CD8-positive, alpha-beta memory T cell (primary cell): ENCODE data around the gene CLIP4. TPM values are rescaled to one million over a fixed set of nuclear protein-coding genes. Genes with fewer than 3 reads are reported as not detected.

Experiments
- CTCF ChIA-PET: fragments of 350-600 bp; sonication (Branson Sonifier 250); formaldehyde crosslinking; loops from one replicate; lab custom pipeline; 2021; ENCODE audit warnings: antibody characterized with exemption; lab: Charles Lee
- POLR2A ChIA-PET: fragments of 350-600 bp; sonication (Branson Sonifier 250); formaldehyde crosslinking; loops from one replicate; lab custom pipeline; 2021; ENCODE audit warnings: antibody characterized with exemption; lab: Charles Lee
- DNase-seq, 5 donors: peaks; one replicate each; pipeline versions ENCODE4 v3.0.0 to v3.0.0-alpha.2; 2020 to 2022; ENCODE audit warnings: mixed read lengths in 1 of 5
- H3K27ac ChIP-seq: one replicate; pipeline ENCODE4 v1.7.0; 2013; ENCODE audit warnings: low read depth, mild to moderate bottlenecking, low read length, moderate library complexity
- H3K27me3 ChIP-seq: 2 replicates; pipeline ENCODE4 v1.7.0; 2013; ENCODE audit warnings: low read length, mild to moderate bottlenecking; ENCODE audit not compliant: insufficient read depth, poor library complexity, severe bottlenecking
- H3K36me3 ChIP-seq: 2 replicates; pipeline ENCODE4 v1.7.0; 2013; ENCODE audit warnings: mild to moderate bottlenecking, low read length, moderate library complexity; ENCODE audit not compliant: insufficient read depth
- H3K4me1 ChIP-seq: 2 replicates; pipeline ENCODE4 v1.7.0; 2013; ENCODE audit warnings: mild to moderate bottlenecking, low read length, moderate library complexity; ENCODE audit not compliant: insufficient read depth
- H3K4me3 ChIP-seq: 2 replicates; pipeline ENCODE4 v1.7.0; 2013; ENCODE audit warnings: mild to moderate bottlenecking, low read length
- H3K9me3 ChIP-seq: 2 replicates; pipeline ENCODE4 v1.7.0; 2013; ENCODE audit warnings: mild to moderate bottlenecking, low read length
- H3K27ac Mint-ChIP-seq, 8 donors: one replicate each; pipeline ENCODE4 v1.8.0; 2020 to 2021; ENCODE audit warnings: mixed read lengths in 8 of 8, mild to moderate bottlenecking in 6 of 8, inconsistent platforms in 3 of 8, moderate library complexity in 3 of 8
- H3K27me3 Mint-ChIP-seq, 2 donors: one replicate each; pipeline ENCODE4 v1.8.0; 2020 to 2021; ENCODE audit warnings: mixed read lengths in 2 of 2, mild to moderate bottlenecking in 1 of 2, moderate library complexity in 1 of 2
- H3K36me3 Mint-ChIP-seq, 3 donors: one replicate each; pipeline ENCODE4 v1.8.0; 2020 to 2021; ENCODE audit warnings: mixed read lengths in 3 of 3, inconsistent platforms in 1 of 3, mild to moderate bottlenecking in 1 of 3
- H3K4me1 Mint-ChIP-seq, 3 donors: one replicate each; pipeline ENCODE4 v1.8.0; 2020 to 2021; ENCODE audit warnings: mixed read lengths in 3 of 3, inconsistent platforms in 1 of 3, mild to moderate bottlenecking in 1 of 3
- H3K4me3 Mint-ChIP-seq, 7 donors: one replicate each; pipeline ENCODE4 v1.8.0; 2020 to 2021; ENCODE audit warnings: mixed read lengths in 7 of 7, mild to moderate bottlenecking in 6 of 7, moderate library complexity in 4 of 7, inconsistent platforms in 2 of 7
- H3K9me3 Mint-ChIP-seq, 5 donors: one replicate each; pipeline ENCODE4 v1.8.0; 2020 to 2022; ENCODE audit warnings: mixed read lengths in 5 of 5, mild to moderate bottlenecking in 3 of 5, moderate library complexity in 2 of 5, inconsistent platforms in 1 of 5
- polyA plus RNA-seq: library from polyadenylated mRNA; unstranded; fragments of 300-500 nt; fragmentation: Illumina TruSeq; gene quantifications from one replicate; pipeline ENCODE4 v1.2.3, GENCODE V29; 2021
- total RNA-seq, 2 experiments: library from RNA; stranded (reverse); gene quantifications; one replicate each; pipeline ENCODE4 v1.2.3, GENCODE V29; 2021

The CLIP4 gene
- total and polyA plus RNA-seq, 3 experiments from 2014 or later = 20.5 to 35.8 (median 22.3) TPM

DNA sequence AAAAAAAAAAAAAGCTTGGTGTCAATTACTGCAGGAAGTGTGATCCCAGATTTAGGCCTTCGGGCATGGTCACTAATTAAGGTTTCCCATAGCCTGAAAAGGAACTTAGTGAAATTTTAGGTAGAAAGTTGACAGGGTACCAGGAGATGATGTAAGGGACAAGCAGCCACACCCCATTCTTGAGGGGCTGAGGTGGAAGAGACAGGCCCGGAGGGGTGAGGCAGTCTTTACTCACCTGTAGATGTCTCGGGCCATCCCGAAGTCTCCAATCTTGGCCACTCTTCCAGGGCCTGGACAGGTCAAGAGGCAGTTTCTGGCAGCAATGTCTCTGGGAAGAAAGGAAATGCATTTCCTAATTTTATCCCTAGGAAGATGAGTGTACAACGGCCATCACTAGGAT is 94.3 kb downstream of the CLIP4 start:
- Histone ChIP-seq H3K9me3 (no peaks in the 10 kb centered on the region), H3K4me3 (no peak overlapping the region), H3K36me3 (no peaks in the 10 kb centered on the region), H3K27me3 (no peaks in the 10 kb centered on the region), H3K27ac (no peak overlapping the region), H3K4me1 (no peaks in the 10 kb centered on the region)
- ChIA-PET CTCF (interaction anchor here (1.1 kb wide), 1 partner anchor 251 kb away, joined by 3 read pairs; no protein-coding TSS in a partner anchor), POLR2A (no interaction called here)
- DNase-seq = no peak
- Mint-ChIP-seq H3K4me3 (no peak overlapping the region), H3K36me3 (peaks cover 0 to 40% (median 25%) of the 10 kb centered on the region in 3 donors), H3K27me3 (no peaks in the 10 kb centered on the region), H3K4me1 (no peaks in the 10 kb centered on the region), H3K27ac (peak overlapping the region in 1 of 8 donors; percentile 17), H3K9me3 (no peaks in the 10 kb centered on the region)

DNA sequence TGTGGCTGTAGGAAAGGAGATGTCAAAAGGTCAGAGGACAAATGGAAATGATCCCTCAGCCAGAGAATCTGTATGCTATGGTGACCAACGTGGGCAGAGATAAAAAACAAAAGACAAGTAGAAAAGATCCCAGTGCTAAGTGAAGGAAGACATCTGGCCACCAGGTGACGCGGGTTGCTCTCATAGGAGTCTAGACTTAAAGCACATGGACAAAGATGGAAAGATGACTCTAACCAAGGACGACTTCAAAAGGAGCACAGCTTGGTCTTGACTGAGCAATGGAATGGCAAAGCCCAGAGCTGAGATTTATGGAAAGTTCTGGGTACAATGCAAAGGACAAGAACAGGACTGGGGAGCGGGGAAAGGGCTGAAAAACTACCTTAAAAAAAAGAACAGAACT is 96.8 kb downstream of the CLIP4 start:
- H3K4me3 Mint-ChIP-seq = no peak overlapping the region
- Histone ChIP-seq H3K27ac (no peak overlapping the region), H3K27me3 (no peaks in the 10 kb centered on the region), H3K4me3 (no peak overlapping the region), H3K36me3 (no peaks in the 10 kb centered on the region), H3K9me3 (no peaks in the 10 kb centered on the region), H3K4me1 (no peaks in the 10 kb centered on the region)
- POLR2A ChIA-PET = no interaction called here
- H3K27me3 Mint-ChIP-seq = no peaks in the 10 kb centered on the region
- peaks cover 0 to 28% (median 17%) of the 10 kb centered on the region in 3 donors for H3K36me3 Mint-ChIP-seq
- H3K27ac Mint-ChIP-seq = peak overlapping the region in 1 of 8 donors; percentile 77
- H3K9me3 Mint-ChIP-seq = no peaks in the 10 kb centered on the region
- CTCF ChIA-PET = no interaction called here
- DNase-seq = no peak
- no peaks in the 10 kb centered on the region for H3K4me1 Mint-ChIP-seq

DNA sequence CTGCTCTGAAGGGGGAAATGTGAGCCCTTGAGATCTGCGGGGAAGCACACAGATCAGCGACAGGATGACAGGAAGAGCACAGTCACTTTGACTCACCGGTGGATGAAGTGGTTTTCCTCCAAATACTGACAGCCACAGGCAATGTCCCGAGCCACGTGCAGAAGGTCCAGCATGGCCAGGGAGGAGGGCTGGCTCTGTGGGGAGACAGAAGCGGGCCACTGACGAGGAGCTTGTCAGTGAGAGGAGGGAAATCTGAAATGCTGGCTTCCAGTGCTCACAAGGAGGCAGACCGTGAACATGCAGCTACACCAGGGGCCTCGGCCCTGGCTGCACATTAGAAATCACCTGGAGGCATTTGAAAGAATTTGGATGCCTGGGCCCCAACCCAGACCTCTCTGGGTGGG is 98.7 kb downstream of the CLIP4 start:
- peaks cover 0 to 17% (median 8%) of the 10 kb centered on the region in 3 donors for H3K36me3 Mint-ChIP-seq
- H3K27me3 Mint-ChIP-seq = no peaks in the 10 kb centered on the region
- CTCF ChIA-PET = no interaction called here
- Histone ChIP-seq H3K27ac (no peak overlapping the region), H3K4me1 (no peaks in the 10 kb centered on the region), H3K36me3 (no peaks in the 10 kb centered on the region), H3K4me3 (no peak overlapping the region), H3K9me3 (no peaks in the 10 kb centered on the region), H3K27me3 (no peaks in the 10 kb centered on the region)
- H3K9me3 Mint-ChIP-seq = no peaks in the 10 kb centered on the region
- POLR2A ChIA-PET = no interaction called here
- no peak for DNase-seq
- no peak overlapping the region for H3K4me3 Mint-ChIP-seq
- H3K4me1 Mint-ChIP-seq = no peaks in the 10 kb centered on the region
- peak overlapping the region in 1 of 8 donors; percentile 44 for H3K27ac Mint-ChIP-seq

DNA sequence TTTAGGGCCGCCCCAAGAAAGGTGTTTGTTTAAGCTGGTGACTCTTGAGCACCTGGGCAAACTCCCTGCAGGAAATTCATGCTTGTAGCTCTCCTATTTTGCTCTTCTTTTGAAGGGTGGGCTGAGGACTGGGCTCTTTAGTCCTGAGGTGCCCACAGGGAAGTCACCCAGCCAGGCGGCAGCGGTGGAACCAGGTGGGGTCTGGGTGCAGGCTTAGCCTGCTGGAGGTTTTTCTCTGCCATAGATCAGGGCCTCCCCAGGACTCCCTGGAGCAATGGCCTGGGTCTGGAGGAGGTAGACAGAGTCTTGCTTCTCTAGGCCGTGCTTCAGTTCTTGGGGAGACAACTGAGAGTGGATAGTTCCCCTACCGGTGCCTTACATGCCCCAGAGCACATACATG is 99.9 kb downstream of the CLIP4 start:
- Mint-ChIP-seq H3K4me1 (no peaks in the 10 kb centered on the region), H3K36me3 (peaks cover 0 to 12% (median 7%) of the 10 kb centered on the region in 3 donors), H3K27me3 (no peaks in the 10 kb centered on the region), H3K27ac (peak overlapping the region in 1 of 8 donors; percentile 30), H3K9me3 (no peaks in the 10 kb centered on the region), H3K4me3 (no peak overlapping the region)
- Histone ChIP-seq H3K27me3 (no peaks in the 10 kb centered on the region), H3K4me1 (no peaks in the 10 kb centered on the region), H3K27ac (no peak overlapping the region), H3K9me3 (no peaks in the 10 kb centered on the region), H3K36me3 (no peaks in the 10 kb centered on the region), H3K4me3 (no peak overlapping the region)
- no peak for DNase-seq
- ChIA-PET CTCF (no interaction called here), POLR2A (no interaction called here)

DNA sequence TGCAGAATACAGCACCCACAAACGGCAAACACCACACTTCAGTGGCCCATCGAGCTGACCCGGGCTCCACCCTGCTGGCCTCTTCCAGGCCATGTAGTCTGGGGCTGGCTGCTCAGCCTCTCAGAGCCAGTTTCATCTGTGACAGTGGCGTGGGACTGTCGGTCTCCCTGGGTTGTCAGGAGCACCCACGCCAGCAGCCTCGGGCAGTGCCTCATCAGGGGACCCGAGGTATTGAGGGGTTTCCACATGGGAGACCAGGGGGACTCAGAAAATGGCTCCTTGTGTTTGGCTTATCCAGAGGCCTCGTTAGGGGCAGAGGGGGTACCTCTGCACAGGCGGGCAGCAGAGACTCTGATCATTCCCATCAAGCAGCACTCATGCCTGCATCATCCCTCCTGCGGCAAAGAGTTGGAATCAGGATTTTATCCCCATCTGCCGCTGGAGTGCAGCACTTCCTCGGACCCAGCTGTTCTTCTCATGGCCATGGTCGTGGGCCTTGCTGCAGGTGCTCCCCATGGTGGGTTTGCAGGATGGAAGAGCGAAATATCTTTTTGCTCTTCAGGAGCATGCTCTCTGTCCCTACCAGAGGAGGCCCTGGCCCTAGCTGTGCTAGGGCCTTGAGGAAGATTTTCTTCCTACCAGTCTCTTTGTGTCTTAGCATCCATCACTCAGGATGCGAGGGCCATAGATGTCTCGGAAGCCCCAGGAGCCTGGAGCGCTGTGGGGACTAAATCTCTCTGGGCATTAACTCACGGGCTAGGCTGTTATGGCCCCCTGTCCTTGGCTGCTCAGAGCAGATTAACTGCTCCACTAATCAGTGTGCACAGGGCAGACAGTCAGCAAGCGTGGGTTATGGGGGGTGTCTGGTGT is 100.8 kb downstream of the CLIP4 start:
- Histone ChIP-seq H3K27me3 (no peaks in the 10 kb centered on the region), H3K9me3 (no peaks in the 10 kb centered on the region), H3K36me3 (no peaks in the 10 kb centered on the region), H3K4me3 (no peak overlapping the region), H3K4me1 (no peaks in the 10 kb centered on the region), H3K27ac (no peak overlapping the region)
- H3K4me3 Mint-ChIP-seq = no peak overlapping the region
- no peak for DNase-seq
- CTCF ChIA-PET = no interaction called here
- H3K36me3 Mint-ChIP-seq = peaks cover 0 to 8% (median 7%) of the 10 kb centered on the region in 3 donors
- no peaks in the 10 kb centered on the region for H3K27me3 Mint-ChIP-seq
- H3K4me1 Mint-ChIP-seq = no peaks in the 10 kb centered on the region
- no peak overlapping the region for H3K27ac Mint-ChIP-seq
- no peaks in the 10 kb centered on the region for H3K9me3 Mint-ChIP-seq
- POLR2A ChIA-PET = no interaction called here

DNA sequence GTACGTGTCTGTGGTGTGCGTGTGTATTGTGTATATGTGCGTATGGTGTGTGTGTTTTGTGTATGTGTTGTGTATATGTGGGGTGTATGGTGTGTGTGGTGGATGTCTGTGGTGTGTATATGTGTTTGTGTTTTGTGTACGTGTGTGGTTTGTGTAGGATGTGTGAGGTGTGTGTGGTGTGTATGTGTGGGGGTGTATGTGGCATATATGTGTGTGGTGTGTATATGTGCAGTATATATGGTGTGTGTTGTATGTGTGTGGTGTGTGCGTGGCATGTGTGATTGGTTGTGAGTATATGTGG is 101.3 kb downstream of the CLIP4 start:
- no peak overlapping the region for H3K27ac ChIP-seq
- Mint-ChIP-seq H3K36me3 (peaks cover 0 to 5% (median 3%) of the 10 kb centered on the region in 3 donors), H3K27ac (no peak overlapping the region), H3K4me1 (no peaks in the 10 kb centered on the region), H3K9me3 (no peaks in the 10 kb centered on the region), H3K4me3 (no peak overlapping the region), H3K27me3 (peaks cover 0 to under 1% of the 10 kb centered on the region in 2 donors)
- POLR2A ChIA-PET = no interaction called here
- no peaks in the 10 kb centered on the region for H3K27me3 ChIP-seq
- CTCF ChIA-PET = no interaction called here
- H3K36me3 ChIP-seq = no peaks in the 10 kb centered on the region
- no peak for DNase-seq
- no peaks in the 10 kb centered on the region for H3K9me3 ChIP-seq
- no peaks in the 10 kb centered on the region for H3K4me1 ChIP-seq
- no peak overlapping the region for H3K4me3 ChIP-seq

DNA sequence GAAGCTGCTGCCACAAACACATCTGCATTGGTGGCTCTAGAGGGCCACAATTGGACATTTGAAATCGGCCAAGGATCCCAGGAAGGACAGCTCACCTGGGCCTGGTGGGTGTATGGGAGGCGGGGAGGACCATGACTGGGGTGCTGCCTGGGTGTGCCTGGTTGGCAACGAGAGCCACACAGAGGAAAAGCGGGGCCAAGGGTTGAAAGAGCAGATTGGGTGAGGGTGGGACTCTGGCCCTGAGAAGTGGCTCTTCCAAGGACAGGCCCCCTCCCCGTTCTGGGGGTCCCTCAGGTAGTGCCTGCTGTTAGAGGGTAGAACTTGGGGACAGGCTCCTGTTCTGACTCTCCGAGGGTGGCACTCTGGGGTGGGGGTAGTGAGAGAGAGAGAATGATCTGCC is 102.9 kb downstream of the CLIP4 start:
- Histone ChIP-seq H3K9me3 (no peaks in the 10 kb centered on the region), H3K27me3 (no peaks in the 10 kb centered on the region), H3K4me3 (no peak overlapping the region), H3K27ac (no peak overlapping the region), H3K4me1 (no peaks in the 10 kb centered on the region), H3K36me3 (no peaks in the 10 kb centered on the region)
- Mint-ChIP-seq H3K27ac (peak overlapping the region in 2 of 8 donors; percentile 24 to 43), H3K36me3 (no peaks in the 10 kb centered on the region), H3K27me3 (peaks cover 0 to 4% of the 10 kb centered on the region in 2 donors), H3K9me3 (no peaks in the 10 kb centered on the region), H3K4me3 (peak overlapping the region in 1 of 7 donors; percentile 59), H3K4me1 (no peaks in the 10 kb centered on the region)
- DNase-seq = no peak
- POLR2A ChIA-PET = no interaction called here
- CTCF ChIA-PET = no interaction called here

DNA sequence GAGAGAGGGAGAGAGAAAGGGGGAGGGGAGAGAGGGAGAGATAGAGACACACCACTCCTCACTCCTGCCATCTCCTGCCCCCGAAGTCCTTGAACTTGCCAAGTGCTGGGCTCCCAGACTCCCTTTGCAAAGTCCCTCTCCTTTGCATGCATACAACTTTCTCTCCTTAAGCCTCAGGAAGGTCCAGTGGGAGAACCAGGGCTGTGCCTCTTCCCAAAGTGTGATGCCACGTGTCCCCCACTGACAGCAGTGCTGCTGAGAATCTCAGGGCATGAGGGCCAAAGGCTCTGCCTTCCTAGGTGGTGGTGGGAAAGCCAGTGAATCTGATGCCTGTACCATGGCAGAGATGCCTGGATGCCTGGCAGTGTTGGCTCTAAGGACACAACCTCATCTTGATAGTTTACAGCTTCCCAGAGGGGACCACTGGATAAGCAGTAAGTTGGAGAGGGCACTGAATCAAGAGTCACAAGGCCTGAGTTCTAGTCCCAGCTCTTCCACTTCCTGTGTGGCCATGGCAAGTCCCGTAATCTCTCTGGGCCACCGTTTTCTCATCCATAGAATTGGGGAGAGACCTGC is 103.4 kb downstream of the CLIP4 start:
- Mint-ChIP-seq H3K27ac (peak overlapping the region in 1 of 8 donors; percentile 43), H3K4me1 (no peaks in the 10 kb centered on the region), H3K27me3 (peaks cover 0 to 4% of the 10 kb centered on the region in 2 donors), H3K36me3 (no peaks in the 10 kb centered on the region), H3K9me3 (no peaks in the 10 kb centered on the region), H3K4me3 (no peak overlapping the region)
- H3K4me3 ChIP-seq = no peak overlapping the region
- H3K27ac ChIP-seq = no peak overlapping the region
- ChIA-PET CTCF (no interaction called here), POLR2A (no interaction called here)
- no peaks in the 10 kb centered on the region for H3K27me3 ChIP-seq
- no peaks in the 10 kb centered on the region for H3K4me1 ChIP-seq
- no peak for DNase-seq
- H3K36me3 ChIP-seq = no peaks in the 10 kb centered on the region
- H3K9me3 ChIP-seq = no peaks in the 10 kb centered on the region
